Fibroblast of gingiva (primary cell): ENCODE data around the gene CFAP61.
"Not testable (repeated sequence)": the region's sequence is repeated elsewhere in the genome, so short reads cannot be mapped to it uniquely, and the experiment has no call there.

ENCODE experiments used
- DNase-seq: peaks from one replicate; pipeline ENCODE4 v3.0.0-alpha.2; 2011; ENCODE audit warnings: low read depth

CFAP61 gene

DNA sequence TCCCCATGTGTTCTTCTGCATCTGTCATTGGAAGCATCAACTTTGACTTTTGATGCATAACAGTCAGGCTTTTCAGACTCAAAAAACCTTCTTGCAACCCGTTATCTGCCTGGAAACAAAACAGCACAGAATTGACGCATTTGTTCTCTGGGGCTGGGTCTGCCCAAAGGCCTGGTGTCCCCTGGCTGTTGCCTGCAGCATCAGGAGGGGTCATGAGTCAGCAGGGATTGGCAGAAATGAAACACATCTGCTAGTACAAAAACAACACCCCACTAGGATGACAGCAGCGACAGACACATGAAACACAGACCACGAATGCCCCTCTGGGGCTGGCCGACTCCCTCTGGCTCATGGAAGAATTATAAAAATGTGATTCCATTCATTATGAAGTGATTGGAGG lies 158.0 kb downstream of the CFAP61 start:
- no peak for DNase-seq

GRCh38 chr20:20210943-20211273 lies 158.6 kb downstream of the CFAP61 start:
- no peak for DNase-seq

GRCh38 chr20:20211274-20211987 lies 159.1 kb downstream of the CFAP61 start:
- DNase-seq = no peak

DNA sequence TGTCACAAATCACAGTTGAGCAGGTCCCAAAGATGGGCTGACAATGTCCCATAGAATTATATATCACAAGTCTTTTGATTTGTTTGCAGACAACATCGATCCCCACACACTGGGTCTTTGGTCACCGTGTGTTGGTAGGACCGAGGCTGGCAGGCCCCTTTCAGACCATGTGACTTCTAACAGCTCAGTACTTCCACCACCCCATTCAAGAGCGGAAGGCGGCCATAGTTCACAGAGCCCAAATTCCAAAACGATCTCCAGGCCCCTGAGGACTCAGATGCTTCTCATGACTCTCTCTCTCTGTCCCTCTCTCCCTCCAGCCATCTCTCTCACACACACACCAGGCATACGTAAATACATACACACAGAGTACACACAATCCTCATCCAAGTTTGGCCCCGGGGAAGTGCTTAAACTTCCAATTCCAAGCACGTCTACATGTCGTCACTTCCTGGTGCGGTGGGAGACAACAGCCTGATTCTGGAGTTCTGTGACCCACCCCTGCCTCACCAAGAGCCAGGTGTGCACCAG lies 159.7 kb downstream of the CFAP61 start:
- no peak for DNase-seq

DNA sequence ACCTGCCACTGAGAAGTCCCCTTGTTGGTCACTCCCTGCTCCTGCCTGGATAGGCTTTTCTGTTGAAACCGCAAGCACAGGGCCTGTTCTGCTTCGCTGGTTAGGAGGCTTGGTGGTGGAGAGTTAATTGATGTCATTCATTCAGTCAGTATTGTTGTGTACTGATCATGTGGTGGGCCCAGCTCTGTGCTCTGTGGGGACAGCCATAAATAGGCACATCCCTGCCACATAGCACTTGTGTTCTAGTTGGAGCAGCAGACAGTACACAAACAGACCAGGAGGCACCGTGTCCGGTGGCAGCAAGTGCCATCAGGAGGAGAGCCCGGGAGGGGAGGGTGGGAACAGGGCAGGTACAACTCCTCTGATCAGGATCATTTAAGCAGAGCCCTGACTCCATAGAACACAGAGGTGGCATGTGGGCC lies 160.4 kb downstream of the CFAP61 start:
- no peak for DNase-seq

DNA sequence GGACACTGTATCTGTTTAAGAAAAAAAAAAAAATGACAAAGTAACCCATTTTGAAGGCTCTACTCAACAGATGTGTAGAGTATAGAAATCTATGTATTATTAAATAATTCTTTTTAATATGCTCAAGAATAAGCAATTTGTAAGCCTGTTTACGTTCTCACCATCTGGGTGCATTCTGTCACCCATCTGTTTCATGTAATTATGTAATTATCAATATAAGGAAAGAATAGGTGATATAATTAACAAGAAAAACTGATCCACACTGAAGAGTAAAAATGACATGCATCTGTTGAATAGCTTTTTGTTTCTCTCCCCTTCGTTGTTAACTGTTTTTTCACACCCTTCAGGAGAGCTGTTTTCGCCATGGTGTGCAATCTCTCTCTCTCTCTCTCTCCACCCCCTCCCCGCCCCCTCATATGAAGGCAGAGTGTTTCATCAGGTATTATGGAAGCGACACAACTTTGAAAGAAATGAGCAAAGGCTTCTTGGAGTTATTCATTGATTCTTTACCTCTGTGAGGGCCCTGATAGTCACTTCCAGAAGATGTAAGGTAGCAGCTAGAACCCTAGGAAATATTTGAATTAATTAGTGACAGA lies 161.3 kb downstream of the CFAP61 start:
- DNase-seq = no peak

GRCh38 chr20:20214757-20215275 lies 162.5 kb downstream of the CFAP61 start:
- no peak for DNase-seq

- DNase-seq = no peak
Measured at GRCh38 chr20:20215976-20216727, 163.8 kb downstream of the CFAP61 start.

- no peak for DNase-seq
Measured at GRCh38 chr20:20216941-20217340, 164.6 kb downstream of the CFAP61 start.

DNA sequence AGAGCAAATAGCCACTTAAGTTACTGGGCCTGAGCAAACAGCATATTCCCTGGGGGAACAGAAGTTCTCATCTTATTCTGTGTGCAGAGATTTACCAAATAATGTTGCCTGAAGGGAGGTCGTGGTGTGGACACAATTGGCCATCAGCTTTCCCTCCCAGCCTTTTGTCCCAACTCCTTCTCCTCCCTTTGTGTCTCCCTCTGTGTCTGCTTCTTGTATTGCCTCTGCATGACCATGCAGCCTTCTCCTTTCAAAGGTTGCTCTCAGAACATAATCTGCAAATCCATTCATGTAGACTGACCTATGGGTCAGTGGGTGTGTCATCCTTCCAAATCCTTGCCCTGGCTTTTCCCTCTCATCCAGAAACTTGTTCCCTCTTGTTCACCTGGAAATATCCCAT lies 165.3 kb downstream of the CFAP61 start:
- no peak for DNase-seq

DNA sequence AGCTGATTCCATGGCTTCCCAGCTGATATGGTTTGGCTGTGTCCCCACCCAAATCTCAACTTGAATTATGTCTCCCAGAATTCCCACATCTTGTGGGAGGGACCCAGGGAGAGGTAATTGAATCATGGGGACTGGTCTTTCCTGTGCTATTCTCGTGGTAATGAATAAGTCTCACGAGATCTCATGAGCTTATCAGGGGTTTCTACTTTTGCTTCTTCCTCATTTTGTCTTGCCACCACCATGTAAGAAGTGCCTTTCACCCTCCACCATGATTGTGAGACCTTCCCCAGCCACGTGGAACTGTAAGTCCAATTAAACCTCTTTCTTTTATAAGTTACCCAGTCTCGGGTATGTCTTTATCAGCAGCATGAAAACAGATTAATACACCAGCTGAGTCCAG lies 165.8 kb downstream of the CFAP61 start:
- not testable (repeated sequence) for DNase-seq

DNA sequence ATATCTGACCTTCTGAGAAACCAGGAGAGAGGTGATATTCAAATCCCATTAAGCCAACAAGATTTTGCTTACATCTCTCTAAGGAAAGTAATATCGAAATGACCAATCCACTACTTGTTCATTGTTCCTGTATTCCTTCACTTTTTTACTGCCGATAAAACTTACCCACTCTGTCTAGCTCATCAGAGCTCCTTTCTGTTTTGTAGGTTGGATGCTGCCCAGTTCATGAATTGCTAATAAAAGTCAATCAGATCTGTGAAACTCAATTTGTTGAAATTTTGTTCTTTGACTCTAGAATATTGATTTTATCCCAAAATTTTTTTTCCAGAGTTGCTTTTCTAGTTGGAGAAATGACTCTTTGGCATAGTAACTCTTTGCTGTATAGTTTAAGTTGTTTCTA lies 166.7 kb downstream of the CFAP61 start:
- no peak for DNase-seq

GRCh38 chr20:20220134-20220533 lies 167.8 kb downstream of the CFAP61 start:
- DNase-seq = no peak

DNA sequence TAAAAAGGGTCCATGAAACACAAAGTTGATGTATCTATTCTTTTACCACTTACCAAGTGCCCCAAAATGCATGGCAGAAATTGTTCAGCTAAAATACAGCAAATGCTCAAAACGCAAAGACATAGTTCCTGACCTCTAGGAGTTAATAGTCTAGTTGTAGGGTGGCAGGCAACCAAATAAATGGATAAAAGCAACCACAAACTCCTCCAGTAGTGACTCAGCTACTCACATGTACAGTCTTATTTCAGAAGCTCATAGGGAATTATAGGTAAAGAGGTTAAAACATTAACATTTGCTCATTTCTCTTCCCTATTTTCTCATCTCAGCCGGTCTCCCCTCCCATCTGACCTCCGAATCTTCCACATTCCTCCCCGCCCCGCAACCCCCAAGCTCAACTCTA lies 171.6 kb downstream of the CFAP61 start:
- no peak for DNase-seq

- DNase-seq = no peak
Measured at GRCh38 chr20:20224806-20225205, 172.5 kb downstream of the CFAP61 start.

GRCh38 chr20:20225325-20226043 lies 173.2 kb downstream of the CFAP61 start:
- no peak for DNase-seq

DNA sequence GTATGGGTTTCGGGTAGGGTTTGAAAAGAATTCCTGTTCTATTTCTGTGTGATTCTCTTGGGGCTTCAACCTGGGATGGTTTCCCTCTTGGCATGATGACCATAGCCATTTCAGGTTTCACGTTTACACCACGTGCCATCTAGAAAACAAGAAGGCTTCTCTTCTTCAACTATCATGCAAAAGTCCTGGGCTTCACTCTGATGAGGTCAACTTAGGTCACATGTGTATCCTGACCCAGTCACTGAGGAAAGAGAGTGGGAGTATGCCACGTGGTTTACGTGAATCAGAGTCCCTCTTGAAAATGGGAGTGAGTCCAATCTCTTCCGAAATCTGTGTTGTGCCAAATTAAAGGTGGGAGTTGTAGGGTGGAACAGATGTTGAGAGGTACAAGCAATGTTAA lies 174.2 kb downstream of the CFAP61 start:
- DNase-seq = no peak

DNA sequence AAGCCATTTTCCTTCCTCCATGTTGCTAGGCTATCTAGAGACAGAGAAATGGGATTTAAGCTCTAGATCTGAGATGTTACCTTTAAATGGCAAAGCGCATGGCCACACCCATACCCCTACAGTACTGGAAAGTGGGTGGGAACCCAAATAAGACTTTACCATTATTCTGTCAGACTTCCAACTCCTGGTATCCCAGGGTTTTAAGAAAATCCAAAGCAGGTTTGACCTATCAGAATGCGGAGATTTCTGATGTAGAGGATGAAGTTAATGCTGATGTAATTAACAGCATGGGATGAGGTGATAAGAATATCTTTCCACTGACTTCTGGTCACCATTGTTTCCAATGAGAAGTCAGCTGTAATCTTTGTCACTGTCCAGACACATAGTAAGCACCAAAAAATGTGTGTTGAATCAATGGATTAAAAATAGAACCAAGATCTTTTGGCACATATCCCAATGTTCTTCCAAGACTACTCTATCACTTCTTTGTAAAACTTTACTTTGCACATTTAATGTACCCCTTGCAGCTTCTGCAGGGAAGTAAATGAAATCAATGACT lies 174.8 kb downstream of the CFAP61 start:
- DNase-seq = no peak

GRCh38 chr20:20228351-20228750 lies 176.0 kb downstream of the CFAP61 start:
- no peak for DNase-seq

DNA sequence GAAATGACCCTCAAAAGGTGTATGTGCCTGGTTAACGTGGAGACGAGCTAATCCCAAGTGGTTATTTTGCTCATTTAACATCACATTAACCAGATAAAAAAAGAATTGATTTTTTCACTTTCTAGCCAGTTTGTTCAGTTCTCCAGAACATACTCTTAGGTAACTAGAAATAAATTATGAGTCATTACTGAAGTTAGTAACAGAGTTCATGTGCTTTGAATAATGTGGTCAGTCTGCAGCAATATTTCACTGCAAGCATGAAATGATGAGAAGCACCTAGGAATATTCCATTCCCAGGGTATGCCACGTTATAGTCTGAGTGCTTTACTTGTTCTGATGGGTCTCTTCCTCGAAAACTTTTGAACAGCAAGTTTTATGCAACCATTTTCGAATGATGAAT lies 177.3 kb downstream of the CFAP61 start:
- no peak for DNase-seq

- no peak for DNase-seq
Measured at GRCh38 chr20:20230741-20231140, 178.4 kb downstream of the CFAP61 start.
